ENCODE measurements around the gene CHCHD3.

DNA sequence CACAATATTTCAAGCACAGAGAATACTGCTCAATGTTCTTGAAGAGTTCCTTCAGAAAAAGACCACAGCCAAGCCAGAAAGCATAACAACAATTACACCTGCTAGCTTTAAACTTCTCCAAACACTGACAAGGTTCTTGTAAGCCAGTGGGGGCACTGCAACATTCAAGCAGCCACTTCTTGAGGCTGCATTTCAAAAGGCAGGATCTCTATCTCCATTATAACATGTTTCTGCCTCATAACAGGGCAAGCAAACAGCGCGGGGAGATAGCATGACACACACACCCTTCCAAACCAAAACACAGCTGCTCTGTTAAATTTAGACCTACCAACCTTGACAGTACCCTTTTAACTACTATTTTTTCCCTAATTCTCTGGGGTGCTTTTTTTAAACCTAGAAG, 30.8 kb downstream of the CHCHD3 start:
- TF ChIP-seq POLR2AphosphoS5 (IDR thresholded peaks at IDR 0.05; ENCODE audit: borderline replicate concordance, low read depth, low read length) (no peak), EZH2 (IDR thresholded peaks at IDR 0.05) (no peak)
